ENCODE data around the gene RPS5. TPM values are rescaled to one million over a fixed set of nuclear protein-coding genes. Genes with fewer than 3 reads are reported as not detected.
A peak's percentile ranks its signal among the peaks of the same experiment; 100 is the strongest.
"Not testable (repeated sequence)": the region's sequence is repeated elsewhere in the genome, so short reads cannot be mapped to it uniquely, and the experiment has no call there.

The RPS5 gene
- total and polyA plus RNA-seq, 7 donors, result 513 to 2,384 (median 839) TPM

DNA sequence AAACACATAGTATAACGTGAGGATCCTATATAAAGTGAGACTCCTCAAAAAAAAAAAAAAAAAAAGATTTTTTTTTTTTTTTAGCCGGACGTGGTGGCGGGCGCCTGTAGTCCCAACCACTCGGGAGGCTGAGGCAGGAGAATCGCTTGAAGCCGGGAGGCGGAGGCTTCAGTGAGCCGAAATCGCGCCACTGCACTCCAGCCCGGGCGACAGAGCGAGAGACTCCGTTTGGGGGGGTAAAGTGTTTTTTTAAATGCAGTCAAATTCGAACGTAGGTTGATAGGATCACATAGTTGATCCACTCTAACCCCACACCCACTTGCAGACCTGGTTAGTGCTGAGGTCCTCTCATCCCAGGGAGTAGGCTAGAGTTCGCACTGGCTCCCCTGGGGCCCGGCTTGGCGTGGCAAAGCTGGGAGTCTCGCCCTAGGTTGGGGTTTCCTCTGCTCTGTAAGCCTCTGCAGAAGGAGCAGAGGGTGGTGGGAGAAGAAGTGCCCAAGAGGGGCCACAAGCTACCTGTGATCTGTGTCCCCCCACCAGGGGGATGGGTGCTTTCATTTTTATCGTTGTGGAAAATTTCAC is 14.9 kb downstream of the RPS5 start:
- intact Hi-C loops (cut with DNase I), result loop anchor here in 1 of 2 donors (2.0 kb wide), 1 partner anchor 17 kb away; no protein-coding TSS in a partner anchor
- Histone ChIP-seq H3K9me3 (no peaks in the 10 kb centered on the region), H3K27me3 (ENCODE audit: insufficient read depth in 3 of 3, low read length in 2 of 3) (peaks cover 0 to 9% (median 3%) of the 10 kb centered on the region in 3 donors), H3K4me1 (peaks cover 8% of the 10 kb centered on the region), H3K36me3 (ENCODE audit: insufficient read depth in 1 of 2, low read depth in 1 of 2) (no peaks in the 10 kb centered on the region), H3K27ac (no peak overlapping the region), H3K4me3 (peak overlapping the region; percentile 69)
- TF ChIP-seq, protein P1, sequence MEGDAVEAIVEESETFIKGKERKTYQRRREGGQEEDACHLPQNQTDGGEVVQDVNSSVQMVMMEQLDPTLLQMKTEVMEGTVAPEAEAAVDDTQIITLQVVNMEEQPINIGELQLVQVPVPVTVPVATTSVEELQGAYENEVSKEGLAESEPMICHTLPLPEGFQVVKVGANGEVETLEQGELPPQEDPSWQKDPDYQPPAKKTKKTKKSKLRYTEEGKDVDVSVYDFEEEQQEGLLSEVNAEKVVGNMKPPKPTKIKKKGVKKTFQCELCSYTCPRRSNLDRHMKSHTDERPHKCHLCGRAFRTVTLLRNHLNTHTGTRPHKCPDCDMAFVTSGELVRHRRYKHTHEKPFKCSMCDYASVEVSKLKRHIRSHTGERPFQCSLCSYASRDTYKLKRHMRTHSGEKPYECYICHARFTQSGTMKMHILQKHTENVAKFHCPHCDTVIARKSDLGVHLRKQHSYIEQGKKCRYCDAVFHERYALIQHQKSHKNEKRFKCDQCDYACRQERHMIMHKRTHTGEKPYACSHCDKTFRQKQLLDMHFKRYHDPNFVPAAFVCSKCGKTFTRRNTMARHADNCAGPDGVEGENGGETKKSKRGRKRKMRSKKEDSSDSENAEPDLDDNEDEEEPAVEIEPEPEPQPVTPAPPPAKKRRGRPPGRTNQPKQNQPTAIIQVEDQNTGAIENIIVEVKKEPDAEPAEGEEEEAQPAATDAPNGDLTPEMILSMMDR (IDR thresholded peaks at IDR 0.05), result no peak
- no peak for DNase-seq
- 22 to 31% (median 23%) methylated on average over 19 to 23 of the region's 23 CpGs for WGBS, 3 donors
- ATAC-seq, result no peak

DNA sequence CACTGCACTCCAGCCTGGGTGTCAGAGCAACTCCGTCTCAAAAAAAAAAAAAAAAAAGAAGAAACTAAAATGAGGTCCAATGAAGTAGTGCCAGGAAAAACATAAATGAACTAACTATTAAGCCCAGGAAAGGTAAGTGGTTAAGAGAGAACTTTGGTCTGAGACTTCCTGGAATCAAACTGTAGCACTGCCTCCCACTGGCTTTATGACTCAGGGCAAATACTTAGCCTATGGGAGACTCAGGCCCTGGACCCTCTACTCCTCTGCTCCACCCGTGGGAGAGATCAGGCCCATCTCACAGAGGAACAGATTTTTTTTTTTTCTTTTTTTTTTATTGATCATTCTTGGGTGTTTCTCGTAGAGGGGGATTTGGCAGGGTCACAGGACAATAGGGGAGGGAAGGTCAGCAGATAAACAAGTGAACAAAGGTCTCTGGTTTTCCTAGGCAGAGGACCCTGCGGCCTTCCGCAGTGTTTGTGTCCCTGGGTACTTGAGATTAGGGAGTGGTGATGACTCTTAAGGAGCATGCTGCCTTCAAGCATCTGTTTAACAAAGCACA is 16.9 kb downstream of the RPS5 start:
- H3K27ac ChIP-seq; H3K9me3 ChIP-seq; DNase-seq; intact Hi-C loops (cut with DNase I); H3K27me3 ChIP-seq (ENCODE audit: insufficient read depth in 3 of 3, low read length in 2 of 3); H3K4me3 ChIP-seq; H3K36me3 ChIP-seq (ENCODE audit: insufficient read depth in 1 of 2, low read depth in 1 of 2); ATAC-seq: not testable (repeated sequence)
- H3K4me1 ChIP-seq, result peaks cover 13% of the 10 kb centered on the region
- 70 to 74% (median 72%) methylated on average over 4 to 5 of the region's 5 CpGs for WGBS, 3 donors

DNA sequence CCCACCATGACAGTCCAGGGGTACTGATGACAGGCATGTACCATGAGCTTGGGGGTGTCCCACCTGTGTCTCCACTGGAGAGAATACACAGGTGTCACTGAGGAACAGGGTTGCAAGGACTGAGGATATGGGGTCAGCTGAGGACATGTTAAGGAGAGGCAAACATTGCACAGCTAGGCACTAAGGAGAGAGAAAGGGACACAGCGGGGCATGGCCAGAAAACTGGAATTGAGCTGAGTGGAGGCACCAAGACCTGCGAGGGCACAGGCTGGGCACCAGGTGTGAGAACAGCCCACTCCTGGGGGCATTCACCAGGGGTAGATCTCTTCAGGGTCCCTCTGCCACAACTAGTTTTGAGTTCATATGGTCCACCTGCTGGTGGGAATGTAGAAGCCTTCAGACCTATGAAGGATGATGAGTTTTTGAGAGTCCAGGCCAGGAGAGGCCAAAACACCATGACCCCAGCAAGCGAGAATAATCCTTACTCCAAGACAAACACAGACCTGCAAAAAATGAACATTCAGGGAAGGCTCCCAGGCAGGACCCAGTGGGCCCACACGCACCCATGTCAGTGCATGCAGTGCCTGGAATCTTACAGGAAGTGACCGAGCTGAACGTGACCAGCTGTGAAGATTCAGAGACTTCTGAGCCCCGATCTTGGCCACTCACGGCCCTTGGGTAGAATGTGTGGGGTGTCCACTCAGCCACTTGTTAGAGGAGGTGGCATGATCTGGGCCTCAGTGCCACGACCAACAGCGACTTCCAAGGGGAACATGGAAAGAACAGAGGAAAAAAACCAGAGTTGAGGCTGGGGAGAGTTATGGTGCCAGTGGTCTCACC is 20.0 kb downstream of the RPS5 start:
- peak overlapping the region; percentile 86 for H3K4me3 ChIP-seq
- H3K36me3 ChIP-seq (ENCODE audit: insufficient read depth in 1 of 2, low read depth in 1 of 2), result peaks cover 0 to 6% of the 10 kb centered on the region in 2 donors
- peaks cover 11% of the 10 kb centered on the region for H3K4me1 ChIP-seq
- DNase-seq, result no peak
- no peak for ATAC-seq
- 56 to 57% (median 57%) methylated on average over 9 to 10 of the region's 10 CpGs for WGBS, 3 donors
- intact Hi-C loops (cut with DNase I), result no loop called here
- H3K27me3 ChIP-seq (ENCODE audit: insufficient read depth in 3 of 3, low read length in 2 of 3), result no peaks in the 10 kb centered on the region
- peak overlapping the region; percentile 79 for H3K27ac ChIP-seq
- H3K9me3 ChIP-seq, result no peaks in the 10 kb centered on the region
- TF ChIP-seq, protein P1 (IDR thresholded peaks at IDR 0.05), result peak; percentile 37

DNA sequence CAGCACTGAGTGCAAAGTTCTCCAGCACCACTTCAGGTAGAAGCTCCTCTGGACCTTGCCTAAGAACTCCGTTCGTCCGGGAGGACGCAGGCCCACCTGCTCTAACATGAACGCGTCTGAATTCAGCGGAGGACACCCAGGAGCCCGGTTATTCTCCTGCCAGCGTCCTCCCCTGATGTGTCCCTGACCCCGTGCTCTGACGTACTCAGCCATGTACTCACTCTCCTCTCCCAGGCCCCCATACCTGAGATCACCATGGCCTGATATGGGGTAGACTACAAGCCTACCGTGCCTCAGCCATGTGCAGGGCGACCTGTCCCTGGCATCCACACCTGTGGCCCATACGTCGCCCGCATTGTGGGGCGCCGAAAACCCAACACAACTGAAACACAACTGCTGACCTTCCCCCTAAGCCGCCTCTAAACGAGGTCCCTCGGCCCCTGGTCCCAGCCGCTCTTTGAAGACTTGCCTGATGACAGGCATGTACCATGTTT is 20.6 kb downstream of the RPS5 start:
- intact Hi-C loops (cut with DNase I), result loop anchor here in 1 of 2 donors (1.0 kb wide), 1 partner anchor 44 kb away; the partner anchor contains the start of gene ZNF324B

More for the DNA sequence above, 20.6 kb downstream of the RPS5 start:
- 7 to 10% (median 10%) methylated on average over 22 of the region's 22 CpGs for WGBS, 3 donors
- DNase-seq (no peak), ATAC-seq (peak; percentile 6 to 31 (median 22))
- H3K4me1 ChIP-seq, result peaks cover 11% of the 10 kb centered on the region
- H3K9me3 ChIP-seq, result no peaks in the 10 kb centered on the region
- no peaks in the 10 kb centered on the region for H3K27me3 ChIP-seq (ENCODE audit: insufficient read depth in 3 of 3, low read length in 2 of 3)
- H3K27ac ChIP-seq, result peak overlapping the region; percentile 79
- H3K4me3 ChIP-seq, result peak overlapping the region; percentile 86
- peaks cover 0 to 10% of the 10 kb centered on the region in 2 donors for H3K36me3 ChIP-seq (ENCODE audit: insufficient read depth in 1 of 2, low read depth in 1 of 2)
- TF ChIP-seq, protein P1 (IDR thresholded peaks at IDR 0.05), result no peak

Data from psoas muscle (tissue), 8 donors.